Coronary artery (tissue), 2 donors: Measurements from ENCODE around the gene NEDD4L.

Experiments used
- DNase-seq: peaks from one replicate; pipeline ENCODE4 v3.0.0-alpha.2; 2017; ENCODE audit warnings: low spot score
- H3K27ac ChIP-seq, 2 donors: fragments of 200-600 bp; sonication (generic); one replicate each; pipeline ENCODE4 v1.5.1; 2016 to 2019
- H3K4me3 ChIP-seq: fragments of 200-600 bp; sonication (generic); 2 replicates; pipeline ENCODE4 v1.5.1; 2016; ENCODE audit warnings: mild to moderate bottlenecking, moderate library complexity
- TF ChIP-seq, protein P1 (sequence below): fragments of 200-600 bp; sonication (generic); IDR thresholded peaks from one replicate; pipeline ENCODE4 v1.5.1; 2019; ENCODE audit warnings: antibody characterized with exemption

Gene NEDD4L

DNA sequence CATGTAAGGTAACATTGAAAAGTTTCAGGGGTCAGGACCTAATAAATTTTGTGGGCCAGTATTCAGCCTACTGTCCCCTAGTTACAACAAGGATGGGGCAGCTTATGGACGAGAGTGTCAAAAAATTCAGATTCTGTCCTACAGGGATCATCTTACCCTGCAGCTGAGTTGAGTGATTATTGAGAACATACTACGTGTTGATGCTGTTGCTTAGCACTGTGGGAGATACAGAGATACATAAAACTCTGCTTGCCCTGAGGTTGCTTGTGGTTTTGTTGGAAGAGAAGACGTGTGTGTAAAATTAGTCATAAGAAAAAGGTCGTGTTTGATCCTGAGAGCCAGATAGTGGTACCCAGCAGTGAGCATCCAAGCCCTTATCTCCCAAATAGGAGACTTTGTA, 253.2 kb downstream of the NEDD4L start:
- H3K4me3 ChIP-seq: no peak overlapping the region
- DNase-seq: no peak
- TF ChIP-seq, protein P1, sequence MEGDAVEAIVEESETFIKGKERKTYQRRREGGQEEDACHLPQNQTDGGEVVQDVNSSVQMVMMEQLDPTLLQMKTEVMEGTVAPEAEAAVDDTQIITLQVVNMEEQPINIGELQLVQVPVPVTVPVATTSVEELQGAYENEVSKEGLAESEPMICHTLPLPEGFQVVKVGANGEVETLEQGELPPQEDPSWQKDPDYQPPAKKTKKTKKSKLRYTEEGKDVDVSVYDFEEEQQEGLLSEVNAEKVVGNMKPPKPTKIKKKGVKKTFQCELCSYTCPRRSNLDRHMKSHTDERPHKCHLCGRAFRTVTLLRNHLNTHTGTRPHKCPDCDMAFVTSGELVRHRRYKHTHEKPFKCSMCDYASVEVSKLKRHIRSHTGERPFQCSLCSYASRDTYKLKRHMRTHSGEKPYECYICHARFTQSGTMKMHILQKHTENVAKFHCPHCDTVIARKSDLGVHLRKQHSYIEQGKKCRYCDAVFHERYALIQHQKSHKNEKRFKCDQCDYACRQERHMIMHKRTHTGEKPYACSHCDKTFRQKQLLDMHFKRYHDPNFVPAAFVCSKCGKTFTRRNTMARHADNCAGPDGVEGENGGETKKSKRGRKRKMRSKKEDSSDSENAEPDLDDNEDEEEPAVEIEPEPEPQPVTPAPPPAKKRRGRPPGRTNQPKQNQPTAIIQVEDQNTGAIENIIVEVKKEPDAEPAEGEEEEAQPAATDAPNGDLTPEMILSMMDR: no peak
- no peak overlapping the region for H3K27ac ChIP-seq

DNA sequence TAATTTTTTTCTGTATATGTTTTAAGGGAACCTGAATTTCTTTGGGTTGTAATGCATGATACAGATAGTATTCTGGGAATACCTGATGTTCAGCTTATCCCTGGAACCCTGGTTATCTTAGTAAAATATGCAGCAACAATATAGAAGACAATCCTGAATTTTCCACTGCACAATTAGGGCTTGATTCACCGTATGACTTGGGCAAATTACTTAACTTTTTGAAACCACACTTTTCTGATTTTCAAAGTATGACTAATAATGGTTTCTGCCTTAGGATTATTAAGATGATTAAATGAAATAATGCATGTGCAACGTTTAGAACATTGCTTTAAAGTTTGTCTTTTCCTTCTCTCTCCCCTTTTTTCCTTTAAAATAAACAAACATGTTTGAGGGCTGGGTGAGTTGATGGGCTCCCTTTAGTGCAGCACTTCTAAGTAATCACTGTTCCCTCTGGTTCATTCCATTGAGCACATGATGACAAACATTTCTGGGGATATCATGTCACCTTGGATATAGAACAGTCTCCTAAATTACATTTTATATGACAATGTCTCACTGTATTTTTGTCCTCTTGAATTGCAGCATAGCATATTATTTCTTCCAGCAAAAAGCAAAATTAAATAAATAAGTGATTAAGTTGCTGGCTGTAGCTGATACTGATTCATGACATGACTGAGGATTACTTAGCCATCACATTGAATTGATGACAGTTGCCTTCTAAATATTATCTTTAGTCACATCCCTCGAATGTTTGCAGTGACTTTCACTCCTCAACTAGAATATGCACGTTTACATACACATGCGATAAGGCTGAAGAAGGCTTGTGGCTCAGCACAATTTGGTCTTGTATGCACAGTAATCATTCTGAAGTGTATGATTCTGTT, 254.5 kb downstream of the NEDD4L start:
- TF ChIP-seq, protein P1: no peak
- DNase-seq: no peak
- Histone ChIP-seq H3K4me3 (no peak overlapping the region), H3K27ac (no peak overlapping the region)

DNA sequence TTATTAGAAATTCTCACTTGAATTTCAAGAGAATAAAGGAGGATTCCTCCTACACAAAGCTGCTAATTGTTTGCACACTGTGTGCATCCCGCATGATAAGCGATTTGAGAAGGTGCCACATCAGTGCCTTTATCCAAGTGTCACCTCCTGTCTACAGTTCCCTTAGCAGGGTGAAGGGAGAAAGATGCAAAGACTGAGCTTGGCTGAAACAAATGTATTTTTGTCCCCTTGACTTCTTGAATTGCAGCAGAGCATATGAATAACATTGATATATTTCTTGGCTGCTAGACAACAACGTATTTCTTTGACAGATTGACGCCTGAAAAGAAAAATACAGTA, 255.1 kb downstream of the NEDD4L start:
- TF ChIP-seq, protein P1: no peak
- Histone ChIP-seq H3K4me3 (no peak overlapping the region), H3K27ac (no peak overlapping the region)
- no peak for DNase-seq

DNA sequence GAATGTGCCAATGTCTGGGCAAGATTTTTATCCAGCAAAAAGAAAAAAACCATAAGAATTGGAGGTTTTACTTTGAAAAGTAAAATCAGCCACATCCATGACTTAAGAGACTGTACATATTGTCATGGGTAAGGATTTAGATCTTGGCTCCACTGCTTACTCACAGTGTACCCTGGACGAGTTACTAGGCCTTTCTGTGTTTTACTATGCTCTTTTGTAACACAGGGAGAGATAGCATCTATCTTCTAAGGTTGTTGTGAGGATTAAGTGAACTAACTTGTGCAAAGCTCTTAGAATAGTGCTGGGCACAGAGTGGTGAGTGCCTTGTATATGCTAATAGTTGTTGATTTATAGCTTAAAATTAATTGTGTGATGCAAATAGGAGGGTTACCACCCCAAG, 255.9 kb downstream of the NEDD4L start:
- no peak overlapping the region for H3K4me3 ChIP-seq
- no peak overlapping the region for H3K27ac ChIP-seq
- TF ChIP-seq, protein P1: no peak
- no peak for DNase-seq

DNA sequence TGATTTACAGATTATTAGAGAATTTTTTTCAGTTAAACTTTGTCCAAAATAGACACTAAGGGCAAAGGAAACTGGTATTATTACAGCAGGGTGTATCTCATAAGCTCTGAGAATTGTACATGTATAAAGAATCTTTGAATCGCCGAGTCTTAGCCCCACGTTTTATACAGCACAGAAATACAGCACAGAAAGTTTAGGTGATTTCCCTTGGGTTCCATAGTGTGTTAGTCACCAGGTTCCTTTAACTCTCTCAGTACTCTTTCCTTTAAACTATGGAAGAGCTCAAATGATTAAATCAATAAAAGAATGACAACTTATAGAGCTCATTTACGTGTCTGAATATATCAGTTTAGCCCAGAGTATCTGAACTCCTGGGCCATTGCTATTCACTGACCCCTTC, 256.8 kb downstream of the NEDD4L start:
- Histone ChIP-seq H3K27ac (no peak overlapping the region), H3K4me3 (no peak overlapping the region)
- TF ChIP-seq, protein P1: no peak
- DNase-seq: no peak

DNA sequence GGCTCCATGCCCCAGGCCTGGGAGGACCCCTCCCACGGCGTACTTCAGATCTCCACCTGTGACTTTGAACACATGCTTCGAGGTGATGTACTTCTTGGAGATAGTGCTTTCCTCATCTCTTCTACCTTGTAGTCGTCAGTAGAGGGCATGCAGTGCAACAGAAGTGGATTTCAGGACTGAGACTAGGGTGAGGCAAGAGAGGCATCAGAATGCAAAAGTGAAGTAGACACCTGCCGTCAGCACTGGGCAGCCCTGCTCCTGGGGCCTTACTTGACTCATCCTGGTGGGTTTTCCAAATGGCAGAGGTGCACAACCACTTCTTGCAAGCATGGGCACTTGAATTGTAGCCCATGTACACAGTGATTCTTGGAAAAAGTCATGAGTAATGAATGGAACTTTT, 258.8 kb downstream of the NEDD4L start:
- TF ChIP-seq, protein P1: no peak
- no peak overlapping the region for H3K27ac ChIP-seq
- H3K4me3 ChIP-seq: no peak overlapping the region
- DNase-seq: no peak

DNA sequence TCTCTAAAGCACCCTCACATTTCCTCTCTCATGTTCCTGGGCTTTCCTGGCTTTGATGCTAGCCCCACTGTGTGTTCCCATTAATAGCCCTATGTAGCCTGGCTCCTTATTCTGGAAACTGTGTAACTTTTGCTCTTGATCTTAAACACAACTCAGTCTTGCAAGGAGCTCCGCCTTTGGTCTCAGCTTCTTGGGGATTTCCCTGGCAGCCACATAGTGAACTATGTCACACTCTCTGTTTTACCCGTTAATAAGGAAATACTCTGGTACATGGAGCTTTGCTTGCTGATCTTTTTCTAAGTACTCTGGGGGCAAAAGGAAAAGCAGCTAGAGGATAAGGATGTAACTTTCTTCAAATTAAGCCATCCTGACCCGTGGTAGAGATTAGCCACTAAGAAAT, 259.3 kb downstream of the NEDD4L start:
- H3K4me3 ChIP-seq: no peak overlapping the region
- TF ChIP-seq, protein P1: no peak
- no peak overlapping the region for H3K27ac ChIP-seq
- DNase-seq: no peak
